Measurements from ENCODE around the gene ADSS2.
"Not testable (repeated sequence)": the region's sequence is repeated elsewhere in the genome, so short reads cannot be mapped to it uniquely, and the experiment has no call there.

ADSS2 gene

DNA sequence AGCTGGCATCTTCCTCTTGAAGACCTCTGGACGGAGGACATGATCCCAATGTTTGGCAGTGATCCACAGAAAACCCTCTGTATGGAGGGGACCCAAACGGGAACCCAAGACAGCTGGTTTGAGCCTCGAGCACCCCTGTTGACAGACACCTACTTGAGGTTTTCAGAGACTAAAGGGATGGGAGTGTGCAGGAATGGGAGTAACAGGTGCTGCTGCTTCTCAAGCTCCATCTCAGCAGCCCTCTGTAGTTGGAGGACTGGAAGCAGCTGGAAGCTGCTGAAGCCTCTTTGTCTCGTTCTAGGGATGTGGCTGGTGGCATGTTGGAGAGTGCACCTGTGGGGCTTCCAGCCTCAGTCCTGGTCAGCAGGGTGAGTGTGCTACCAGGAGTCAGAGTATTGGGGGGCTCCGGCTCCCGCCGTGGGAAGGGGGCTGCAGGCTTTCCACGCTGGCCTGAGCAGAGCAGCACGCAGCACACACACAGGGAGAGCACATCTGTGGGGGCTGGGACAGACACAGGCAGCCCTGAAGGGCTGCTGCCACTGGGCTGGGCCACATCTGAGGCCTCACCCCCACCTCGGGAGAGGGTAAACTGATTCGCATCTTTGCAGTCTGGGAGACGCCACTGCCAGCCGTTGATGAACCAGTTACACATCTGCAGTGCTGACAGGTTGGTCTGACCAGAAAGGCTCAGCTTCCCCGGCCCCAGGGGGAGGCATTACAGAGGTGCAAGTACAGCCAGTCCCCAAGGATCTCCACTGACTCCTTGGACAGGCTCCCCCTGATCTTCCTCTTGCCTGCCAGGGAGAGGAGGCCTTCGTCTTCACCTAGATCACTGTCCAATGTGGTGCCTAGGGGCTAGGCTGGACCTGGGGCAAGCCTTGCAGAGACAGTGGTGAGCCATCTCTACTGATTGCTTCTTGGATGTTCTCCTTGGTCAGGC lies 56.6 kb downstream of the ADSS2 start:
- DNase-seq: no peak

DNA sequence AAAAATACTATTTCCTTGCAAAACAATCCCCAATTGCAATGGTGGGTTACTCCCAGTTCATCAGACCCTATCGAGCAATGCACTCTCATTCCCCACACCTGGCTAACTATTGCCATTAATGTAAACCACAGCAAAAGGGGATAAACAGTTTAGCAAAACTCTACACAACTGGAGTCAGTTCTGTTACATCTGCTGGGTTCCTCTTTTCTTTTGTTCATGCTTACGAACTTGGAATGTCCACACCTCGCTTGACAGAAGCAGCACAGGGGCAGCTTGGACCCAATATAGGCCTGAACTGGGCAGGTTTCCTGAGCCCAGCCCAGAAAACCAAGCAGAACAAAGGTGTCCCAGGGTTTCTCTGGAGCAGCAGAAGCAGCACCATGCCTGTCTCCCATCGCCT lies 57.4 kb downstream of the ADSS2 start:
- DNase-seq: no peak

DNA sequence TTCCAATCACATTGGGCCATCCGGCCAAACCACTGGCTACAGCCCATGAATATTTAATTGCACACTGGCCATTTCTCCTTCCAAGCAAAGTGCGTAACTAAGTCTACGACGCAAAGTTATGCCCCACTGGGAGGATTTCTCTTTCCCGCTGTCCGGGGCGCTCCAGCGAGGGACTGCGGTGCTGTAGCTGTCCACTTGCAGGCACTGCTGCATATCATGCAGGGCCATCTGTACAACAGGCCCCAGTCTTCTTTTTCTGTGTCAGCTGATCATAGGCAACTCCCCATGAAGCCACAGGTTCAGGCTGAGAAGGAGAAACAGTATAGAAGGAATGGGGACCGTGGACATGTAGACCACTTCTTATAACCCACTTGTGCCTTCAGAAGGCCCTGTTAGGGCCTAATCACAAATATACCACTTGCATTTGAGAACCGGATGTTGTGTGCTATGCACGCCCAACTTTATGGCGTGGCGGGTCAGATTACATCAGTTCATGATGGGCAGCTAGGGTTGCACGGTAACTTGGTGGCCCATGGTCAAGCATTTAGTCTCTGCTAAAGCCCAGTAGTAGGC lies 58.0 kb downstream of the ADSS2 start:
- no peak for DNase-seq

DNA sequence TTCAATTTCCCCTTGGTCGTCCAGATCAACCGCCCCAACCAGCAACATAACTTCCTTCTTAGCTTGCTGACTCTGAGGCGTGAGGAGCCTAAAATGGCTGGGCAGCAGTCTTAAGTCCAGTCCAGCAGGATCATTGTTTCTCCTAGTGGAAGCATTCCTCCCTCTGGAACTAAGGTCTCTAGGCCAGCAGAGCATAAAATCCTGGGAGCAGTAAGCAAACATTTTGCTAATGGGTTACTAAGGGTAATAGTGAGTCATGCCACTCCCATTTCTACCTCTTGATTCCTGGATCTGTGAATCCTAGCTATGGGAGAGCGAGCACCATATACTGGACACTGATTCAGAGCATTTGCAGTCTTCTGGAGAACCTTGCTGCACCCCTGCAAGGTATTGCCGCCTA lies 59.9 kb downstream of the ADSS2 start:
- DNase-seq: no peak

DNA sequence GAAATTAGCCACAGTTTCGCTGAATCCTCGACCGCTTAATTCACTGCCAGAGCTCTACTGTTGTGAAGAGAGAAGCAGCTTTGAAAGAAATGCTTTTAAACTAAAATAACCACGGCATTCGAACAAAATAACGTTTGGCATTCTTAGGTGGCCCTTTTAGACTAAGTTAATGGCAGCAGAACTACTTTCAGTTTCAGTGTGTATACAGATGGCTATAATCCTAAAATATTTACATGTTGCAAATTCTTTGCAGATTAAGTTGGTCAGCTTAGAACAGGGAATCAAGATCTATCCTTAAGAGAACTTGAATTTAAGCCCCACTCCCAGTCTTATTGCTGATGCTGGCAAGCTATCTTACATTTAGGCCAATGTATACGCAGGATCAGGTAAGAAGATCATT lies 62.7 kb downstream of the ADSS2 start:
- DNase-seq: no peak

DNA sequence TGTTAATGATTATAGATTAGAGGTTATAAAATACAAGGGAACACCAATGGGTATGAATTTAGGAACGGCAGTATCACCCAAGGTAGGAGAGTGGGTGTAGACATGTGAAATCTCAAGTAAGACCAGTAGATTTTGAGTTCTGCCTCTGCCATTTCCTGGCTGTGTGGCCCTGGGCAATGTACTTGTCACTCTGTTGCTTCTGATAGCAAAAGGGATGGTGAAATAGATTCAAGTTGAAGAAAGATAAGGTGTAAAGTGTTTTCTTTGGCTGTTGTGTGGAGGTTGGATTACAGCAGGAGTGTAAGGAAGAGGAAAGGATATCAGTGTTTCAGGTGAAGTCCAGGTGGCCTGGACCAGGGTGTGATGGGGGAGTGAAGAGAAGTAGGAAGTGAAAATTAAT lies 64.3 kb downstream of the ADSS2 start:
- DNase-seq: no peak

DNA sequence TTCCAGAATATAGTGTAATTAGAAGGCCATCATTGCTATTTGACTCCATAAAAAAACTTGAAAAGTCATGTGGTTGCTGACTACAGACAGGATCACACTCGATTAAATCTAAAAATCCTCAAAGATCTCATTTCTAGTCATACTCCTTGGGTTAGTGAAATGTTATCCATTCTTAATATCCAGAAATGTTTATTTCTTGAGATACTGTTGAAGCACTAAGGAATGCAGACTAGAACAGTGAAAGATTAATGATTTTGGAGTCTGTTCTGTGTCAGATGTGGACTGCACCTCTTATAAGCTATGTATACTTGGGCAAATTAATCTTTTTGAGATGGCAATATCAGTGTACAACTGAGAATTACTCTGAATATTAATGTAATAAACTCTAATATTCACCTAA lies 65.1 kb downstream of the ADSS2 start:
- no peak for DNase-seq

DNA sequence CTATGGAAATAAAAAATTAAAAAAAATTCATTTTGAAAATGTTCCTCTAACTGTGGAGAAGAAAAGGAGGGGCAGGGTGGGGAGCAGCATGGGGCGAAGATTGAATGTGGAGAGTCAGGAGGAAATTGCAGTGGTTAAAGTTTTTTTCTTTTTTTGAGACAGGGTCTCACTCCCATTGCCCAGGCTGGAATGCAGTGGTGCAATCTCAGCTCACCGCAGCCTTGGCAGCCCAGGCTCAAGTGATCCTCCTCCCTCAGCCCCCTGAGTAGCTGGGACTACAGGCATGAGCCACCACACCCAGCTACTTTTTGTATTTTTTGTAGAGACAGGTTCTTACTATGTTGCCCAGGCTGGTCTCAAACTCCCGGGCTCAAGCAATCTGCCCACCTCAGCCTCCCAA lies 67.6 kb downstream of the ADSS2 start:
- no peak for DNase-seq

DNA sequence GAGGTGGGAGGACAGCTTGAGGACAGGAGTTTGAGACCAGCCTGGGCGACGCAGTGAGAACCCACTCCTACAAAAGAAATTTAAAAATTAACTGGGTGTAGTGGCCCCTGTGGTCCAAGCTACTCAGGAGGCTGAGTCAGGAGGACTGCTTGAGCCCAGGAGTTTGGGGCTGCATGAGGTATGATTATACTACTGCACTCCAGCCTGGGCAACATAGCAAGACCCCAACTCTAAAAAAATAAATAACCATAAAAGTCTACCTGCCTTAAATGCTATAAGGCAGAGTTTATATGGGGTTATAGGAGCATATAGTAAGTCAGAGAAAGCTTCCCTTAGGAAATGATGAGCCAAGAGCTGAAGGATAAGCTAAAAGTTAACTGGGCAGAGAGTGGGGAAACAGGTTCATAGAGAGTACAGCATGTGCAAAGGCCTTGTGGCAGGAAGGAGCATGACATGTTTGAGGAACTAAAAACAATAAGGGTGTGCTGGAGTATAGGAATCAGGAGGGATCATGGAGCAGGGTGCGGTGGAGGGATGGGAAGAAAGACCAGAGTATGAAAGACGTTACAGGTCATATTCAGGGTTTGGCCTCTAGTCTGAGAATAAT lies 68.3 kb downstream of the ADSS2 start:
- DNase-seq: no peak

DNA sequence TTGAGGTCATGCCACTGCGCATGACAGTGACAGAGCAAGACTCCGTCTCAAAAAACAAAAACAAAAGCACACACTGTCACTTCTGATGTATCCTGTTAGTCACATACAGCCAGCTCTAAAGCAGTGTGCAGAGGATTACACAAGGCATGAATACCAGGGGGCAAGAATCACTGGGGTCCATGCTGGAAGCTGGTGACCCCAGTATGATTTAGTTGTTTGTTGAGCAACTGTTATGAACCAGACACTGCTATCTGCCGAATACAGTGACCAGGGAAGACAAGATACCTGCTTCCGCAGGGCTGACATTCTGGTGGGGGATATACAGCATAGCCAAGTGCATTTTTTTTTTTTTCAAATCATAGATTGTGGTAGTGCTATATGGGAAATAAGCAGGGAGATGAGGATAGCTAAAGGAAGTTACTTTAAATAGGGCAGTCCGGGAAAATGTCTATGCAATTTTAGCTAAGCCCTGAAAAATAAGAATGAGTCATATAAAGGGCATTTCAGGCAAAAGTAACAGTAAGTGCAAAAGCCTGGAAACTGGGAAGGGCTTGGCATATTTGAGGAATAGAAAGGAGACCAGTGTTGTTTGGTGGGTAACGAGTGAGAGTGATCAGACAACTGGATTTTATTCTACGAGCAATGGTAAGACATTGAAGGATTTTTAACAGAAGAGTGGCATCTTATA lies 69.7 kb downstream of the ADSS2 start:
- DNase-seq: no peak

DNA sequence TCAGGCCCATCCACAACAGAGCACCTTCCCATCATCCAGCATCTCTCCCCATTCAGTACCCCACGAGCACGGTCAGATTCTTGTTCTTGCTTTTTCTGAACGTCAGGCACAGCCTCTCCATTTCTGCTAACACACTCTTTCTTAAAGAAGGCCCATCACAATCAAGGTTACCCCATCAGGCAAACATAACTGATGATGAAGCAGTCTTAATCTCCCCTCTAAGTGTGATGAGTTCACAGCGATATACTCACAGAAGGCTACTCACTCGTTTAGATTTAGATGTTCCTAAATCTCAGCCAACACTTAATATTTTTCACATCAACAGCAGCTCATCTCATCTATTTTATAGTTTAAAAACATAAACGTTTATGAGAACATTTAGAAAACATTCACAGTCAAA lies 75.6 kb downstream of the ADSS2 start:
- DNase-seq: no peak

DNA sequence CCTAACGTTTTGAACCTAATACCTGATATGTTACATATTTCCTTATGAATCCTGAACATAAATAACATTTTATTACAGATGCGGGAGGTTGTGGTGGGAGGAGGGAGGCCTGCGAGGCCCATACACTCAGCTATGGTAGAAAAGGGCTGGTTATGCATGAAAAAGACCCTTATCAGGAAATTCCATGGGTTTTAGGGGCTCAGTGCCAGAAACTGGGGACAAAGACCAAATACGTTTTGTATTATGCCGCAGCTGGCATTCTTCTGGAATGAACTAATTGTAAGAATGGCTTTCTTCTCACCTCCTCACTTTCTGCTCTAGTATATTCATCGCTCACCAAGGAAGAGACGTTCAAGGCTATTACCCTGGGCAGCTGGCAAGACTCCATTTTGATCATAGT lies 76.7 kb downstream of the ADSS2 start:
- no peak for DNase-seq

DNA sequence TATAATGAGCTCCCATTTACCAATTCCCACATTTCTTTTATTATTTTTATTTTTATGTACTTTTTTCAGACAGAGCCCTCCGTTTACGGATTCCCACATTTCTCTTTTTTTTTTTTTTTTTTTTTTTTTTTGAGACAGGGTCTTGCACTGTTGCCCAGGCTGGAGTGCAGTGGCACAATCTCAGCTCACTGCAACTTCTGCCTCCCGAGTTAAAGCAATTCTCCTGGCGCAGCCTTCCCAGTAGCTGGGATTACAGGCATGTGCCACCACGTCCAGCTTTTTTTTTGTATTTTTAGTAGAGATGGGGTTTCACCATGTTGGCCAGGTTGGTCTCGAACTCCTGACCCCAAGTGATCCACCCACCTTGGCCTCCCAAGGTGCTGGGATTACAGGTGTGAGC lies 77.2 kb downstream of the ADSS2 start:
- DNase-seq: not testable (repeated sequence)

DNA sequence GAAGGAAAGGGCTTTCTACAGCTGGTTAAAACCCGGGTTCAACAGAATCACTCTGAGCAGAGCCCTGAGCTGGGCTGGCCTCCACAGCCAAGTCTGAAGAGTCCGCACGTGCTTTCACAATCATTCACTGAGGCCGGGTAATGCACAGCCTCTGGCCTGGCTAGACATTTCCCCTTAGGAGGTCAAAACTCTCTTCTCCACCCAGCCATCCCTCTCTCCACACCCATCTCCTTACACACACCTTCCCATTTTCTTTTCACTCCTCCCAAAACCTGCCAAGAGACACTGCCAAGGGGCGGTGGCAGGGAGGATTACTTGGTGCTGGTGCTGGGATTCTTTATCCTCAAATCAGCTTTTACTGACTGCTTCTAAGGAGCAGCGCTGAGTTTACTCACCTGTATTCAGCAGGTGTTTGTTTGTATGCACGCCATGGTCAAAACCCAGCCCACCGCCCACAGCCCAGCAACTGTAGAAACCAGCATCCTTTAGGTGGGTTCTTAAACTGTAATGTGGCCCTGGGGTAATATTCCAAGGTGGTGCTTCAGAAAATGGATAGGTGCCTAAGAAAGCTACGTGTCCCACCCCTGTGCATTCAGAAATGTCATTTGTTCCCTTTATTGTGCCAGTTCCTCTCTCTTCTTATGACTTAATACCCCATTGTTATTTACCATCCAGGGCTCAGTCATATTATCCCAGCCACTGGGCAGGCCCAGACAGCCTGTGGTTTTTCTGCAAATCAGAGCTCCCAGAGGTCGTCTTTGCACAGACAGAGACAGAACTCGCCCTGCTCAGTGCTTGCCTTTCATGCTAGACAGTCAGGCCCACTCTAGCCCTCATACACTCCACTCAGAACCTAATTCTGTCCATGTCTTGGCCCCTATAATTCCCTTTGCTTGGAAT lies 80.2 kb downstream of the ADSS2 start:
- no peak for DNase-seq

DNA sequence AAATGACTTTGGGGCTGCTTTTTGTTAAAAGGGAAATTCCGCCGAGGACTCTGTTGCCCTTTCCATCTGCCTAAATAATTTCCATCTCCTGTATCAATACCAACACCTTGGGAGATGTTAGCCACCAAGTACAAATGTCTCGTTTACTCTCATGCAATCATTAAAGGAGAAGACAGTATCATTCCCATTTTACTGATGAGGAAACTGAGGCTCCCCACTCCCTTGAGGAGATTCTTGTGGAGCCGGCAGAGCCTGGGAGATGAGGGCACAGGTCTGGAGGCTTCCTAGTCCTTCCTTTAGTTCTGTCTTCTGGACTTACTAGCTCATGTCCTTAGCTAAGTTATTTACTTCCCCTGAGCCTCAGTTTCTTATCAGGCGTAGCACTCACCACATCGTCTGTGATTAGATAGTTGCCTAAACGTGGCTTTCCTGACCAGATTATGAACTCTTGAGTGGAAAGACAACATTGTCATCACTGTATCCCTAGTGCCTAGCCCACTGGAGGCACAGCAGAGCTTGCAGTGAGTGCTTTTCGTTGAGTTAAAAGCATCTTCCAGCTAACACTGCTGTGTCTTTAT lies 81.6 kb downstream of the ADSS2 start:
- no peak for DNase-seq

DNA sequence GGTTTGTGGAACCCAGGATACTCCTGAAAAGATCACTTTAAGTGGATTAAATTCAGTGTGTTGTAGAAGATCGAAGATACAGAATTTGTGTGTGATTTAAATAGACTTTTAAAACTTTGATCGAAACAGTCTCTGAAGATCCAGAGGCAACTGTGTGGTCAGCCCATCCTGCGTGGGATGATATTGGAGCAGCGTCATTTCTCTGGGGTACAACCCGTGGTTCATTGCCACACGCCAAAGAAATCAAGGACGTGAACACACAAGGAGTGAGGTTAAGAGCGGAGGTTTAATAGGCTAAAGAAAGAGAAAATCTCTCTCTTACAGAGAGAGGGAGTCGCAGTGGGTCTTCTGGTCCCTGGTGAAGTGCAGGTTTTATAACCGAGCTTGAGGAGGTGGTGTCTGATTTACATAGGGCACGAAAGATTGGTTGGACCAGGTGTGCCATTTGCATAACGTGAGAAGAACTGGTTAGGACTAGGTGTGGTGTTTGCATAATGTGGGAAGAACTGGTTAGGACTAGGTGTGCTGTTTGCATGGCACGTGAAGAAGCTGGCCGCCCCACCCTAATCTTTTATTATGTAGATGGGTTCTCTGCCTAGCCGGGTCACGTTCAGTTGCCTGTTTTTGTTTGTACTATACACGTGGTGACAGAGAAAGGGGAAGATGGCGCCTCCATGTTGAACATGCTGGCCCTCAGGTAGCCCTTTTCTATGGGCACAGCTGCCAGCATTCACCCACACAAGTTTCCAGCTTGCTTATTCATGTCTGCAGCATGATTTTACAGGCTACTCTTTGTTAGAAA lies 82.3 kb downstream of the ADSS2 start:
- no peak for DNase-seq

DNA sequence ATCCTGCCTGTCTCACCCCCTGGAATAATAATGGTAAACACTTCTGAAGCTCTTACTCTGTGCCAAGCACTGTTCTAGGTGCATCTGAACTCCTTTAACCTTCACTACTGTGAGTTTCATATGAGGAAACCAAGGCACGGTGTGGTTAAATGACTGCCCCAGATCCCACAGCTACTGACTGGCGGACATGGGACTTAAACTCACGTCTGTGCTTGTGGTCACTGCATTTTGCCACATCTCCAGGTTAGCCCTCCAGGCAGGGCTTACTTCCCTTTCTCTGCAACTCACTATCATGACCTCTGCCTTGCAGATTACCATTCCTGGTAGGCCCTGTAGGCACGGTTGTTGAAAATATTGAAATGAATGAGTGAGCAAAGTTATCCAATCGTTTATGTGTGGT lies 83.4 kb downstream of the ADSS2 start:
- no peak for DNase-seq

DNA sequence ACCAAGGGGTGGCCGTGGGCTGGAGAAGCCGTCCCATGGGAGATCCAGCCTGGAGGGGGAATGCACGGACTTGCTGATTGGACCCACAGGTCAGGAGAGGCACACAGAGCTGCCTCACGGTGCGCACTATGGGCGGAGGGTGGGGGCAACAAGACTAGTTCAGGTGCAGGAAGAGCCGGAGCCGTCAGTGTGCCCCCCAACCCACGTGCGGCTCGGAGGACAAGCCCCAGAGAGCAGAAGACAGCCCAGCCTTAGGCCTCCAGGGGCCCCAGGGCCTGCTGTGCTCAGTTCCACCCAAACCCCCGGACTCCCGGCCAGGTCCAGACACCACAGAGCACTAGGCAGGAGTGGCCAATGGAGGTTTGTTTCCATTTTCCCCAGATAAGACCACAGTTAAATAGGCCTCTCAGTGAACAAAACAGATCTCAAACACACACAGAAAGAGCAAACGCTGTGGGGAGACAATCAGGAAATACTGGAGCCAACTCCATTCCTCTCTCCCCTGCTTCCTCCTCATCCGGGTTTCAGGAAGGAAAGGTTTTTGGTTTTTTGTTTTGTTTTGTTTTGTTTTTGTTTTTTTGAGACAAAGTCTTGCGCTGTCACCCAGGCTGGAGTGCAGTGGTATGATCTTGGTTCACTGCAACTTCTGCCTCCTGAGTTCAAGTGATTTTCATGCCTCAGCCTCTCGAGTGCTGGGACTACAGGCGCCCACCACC lies 84.2 kb downstream of the ADSS2 start:
- DNase-seq: no peak

DNA sequence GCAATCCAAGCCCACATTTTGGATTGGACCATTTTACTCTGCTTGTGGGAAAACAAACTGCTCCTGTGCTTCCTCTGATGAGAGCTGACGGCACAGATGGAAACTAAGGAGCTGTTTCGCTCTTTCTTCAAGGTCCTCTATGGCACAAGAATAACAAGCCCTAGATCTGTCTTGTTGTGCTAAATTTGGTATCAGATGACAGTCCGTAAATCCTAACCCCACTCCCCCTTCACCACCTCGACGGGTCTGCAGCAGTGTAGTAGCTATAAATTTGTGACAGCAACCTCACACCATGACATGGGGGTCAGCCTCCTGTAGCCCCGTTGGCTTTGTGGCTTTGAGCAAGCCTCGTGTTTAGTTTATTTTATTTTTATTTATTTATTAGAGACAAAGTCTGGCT lies 85.9 kb downstream of the ADSS2 start:
- DNase-seq: no peak

DNA sequence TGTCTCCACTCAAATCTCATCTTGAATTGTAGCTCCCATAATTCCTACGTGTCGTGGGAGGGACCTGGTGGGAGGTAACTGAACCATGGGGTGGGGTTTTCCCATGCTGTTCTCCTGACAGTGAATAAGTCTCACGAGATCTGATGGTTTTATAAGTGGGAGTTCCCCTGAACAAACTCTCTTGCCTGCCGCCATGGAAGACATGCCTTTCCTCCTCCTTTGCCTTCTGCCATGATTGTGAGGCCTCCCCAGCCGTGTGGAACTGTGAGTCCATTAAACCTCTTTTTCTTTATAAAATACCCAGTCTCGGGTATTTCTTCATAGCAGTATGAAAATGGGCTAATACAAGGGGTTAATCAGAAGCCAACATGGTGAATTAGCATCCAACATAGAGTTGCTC lies 86.4 kb downstream of the ADSS2 start:
- not testable (repeated sequence) for DNase-seq

DNA sequence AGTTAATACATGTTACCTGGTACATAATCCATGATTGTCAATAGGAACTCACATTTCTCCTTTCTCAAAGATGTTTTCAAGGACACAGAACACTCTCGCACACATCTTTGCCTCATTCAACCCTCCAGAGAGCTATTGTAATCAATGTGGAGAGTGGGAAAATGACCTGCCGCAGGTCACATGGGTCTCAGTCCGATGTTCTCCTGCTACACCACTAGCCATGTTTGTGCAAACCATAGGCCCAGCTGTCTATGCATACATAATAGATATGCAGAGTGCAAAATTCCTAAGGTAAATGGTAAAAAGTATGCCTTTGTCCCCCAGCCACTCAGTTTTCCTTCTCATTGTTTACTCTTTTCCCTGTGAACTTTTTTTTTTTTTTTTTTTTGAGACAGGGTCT lies 89.2 kb downstream of the ADSS2 start:
- no peak for DNase-seq

Measured in CD4-positive, alpha-beta T cell treated with Interleukin-10 for 1 hour (primary cell).